ENCODE measurements around the gene TULP4.
A peak's percentile ranks its signal among the peaks of the same experiment; 100 is the strongest.

Gene TULP4

GRCh38 chr6:158445426-158446085, 133.3 kb downstream of the TULP4 start:
- WGBS, result 98% methylated on average over 4 of the region's 5 CpGs
- no peak overlapping the region for H3K4ac ChIP-seq (ENCODE audit: low read depth in 1 of 2, low read length in 2 of 2)
- no peak overlapping the region for H2AK5ac ChIP-seq (ENCODE audit: low read length, severe bottlenecking)
- DNase-seq, result no peak
- peaks cover 11 to 15% of the 10 kb centered on the region in 2 experiments for H3K36me3 ChIP-seq (ENCODE audit: control insufficient read depth in 1 of 2, insufficient read depth in 2 of 2, low read depth in 1 of 2, low read length in 2 of 2)
- no peak overlapping the region for H3K18ac ChIP-seq (ENCODE audit: low read depth in 1 of 2, low read length in 2 of 2)
- peaks cover 9% of the 10 kb centered on the region for H3K79me1 ChIP-seq (replicated peaks; ENCODE audit: low read length, poor library complexity, severe bottlenecking)
- H3K27ac ChIP-seq (ENCODE audit: low read length, poor library complexity, severe bottlenecking), result no peak overlapping the region
- no peak overlapping the region for H3K4me3 ChIP-seq (ENCODE audit: insufficient read depth in 1 of 2, low read depth in 1 of 2, low read length in 2 of 2)
- H3K27me3 ChIP-seq (ENCODE audit: control insufficient read depth in 1 of 2, insufficient read depth in 1 of 2, low read length in 2 of 2), result no peaks in the 10 kb centered on the region
- no peak overlapping the region for H2AFZ ChIP-seq (ENCODE audit: low read depth, low read length)
- H3K9me3 ChIP-seq (ENCODE audit: control insufficient read depth, low read length), result no peaks in the 10 kb centered on the region
- H2BK120ac ChIP-seq (ENCODE audit: low read depth, low read length), result no peak overlapping the region
- no peak overlapping the region for H3K4me2 ChIP-seq (ENCODE audit: low read length, poor library complexity, severe bottlenecking)
- no peak overlapping the region for H4K8ac ChIP-seq (ENCODE audit: low read length)
- no peak overlapping the region for H2BK12ac ChIP-seq (ENCODE audit: low read length in 2 of 2)
- no peak overlapping the region for H3K9ac ChIP-seq (ENCODE audit: low read length)
- H3K4me1 ChIP-seq (ENCODE audit: control insufficient read depth, insufficient read depth, low read depth, low read length), result no peaks in the 10 kb centered on the region
- no peak overlapping the region for H3K14ac ChIP-seq (ENCODE audit: low read length in 2 of 2)
- no peak overlapping the region for H3K23ac ChIP-seq (ENCODE audit: low read length in 2 of 2)
- no peak overlapping the region for H2BK5ac ChIP-seq (ENCODE audit: low read depth, low read length, poor library complexity, severe bottlenecking)
- H4K91ac ChIP-seq (ENCODE audit: low read length), result no peak overlapping the region
- no peak overlapping the region for H2BK15ac ChIP-seq (ENCODE audit: low read depth, poor library complexity, severe bottlenecking)

DNA sequence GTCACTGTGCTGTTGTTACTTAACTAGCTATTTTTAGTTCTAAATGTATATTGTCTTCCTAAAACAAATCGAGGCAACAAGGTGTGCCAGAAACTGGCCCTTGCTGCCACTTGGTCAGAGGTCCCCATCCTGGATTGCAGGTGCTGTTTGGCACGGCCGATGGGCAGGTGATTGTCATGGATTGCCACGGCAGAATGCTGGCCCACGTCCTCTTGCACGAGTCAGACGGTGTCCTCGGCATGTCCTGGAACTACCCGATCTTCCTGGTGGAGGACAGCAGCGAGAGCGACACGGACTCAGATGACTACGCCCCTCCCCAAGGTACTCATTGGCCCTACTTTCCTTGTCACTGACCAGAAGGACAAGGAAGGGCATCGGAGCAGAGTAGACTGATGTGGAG, 136.6 kb downstream of the TULP4 start:
- no peak overlapping the region for H3K18ac ChIP-seq (ENCODE audit: low read depth in 1 of 2, low read length in 2 of 2)
- no peak overlapping the region for H2AFZ ChIP-seq (ENCODE audit: low read depth, low read length)
- no peak overlapping the region for H2AK5ac ChIP-seq (ENCODE audit: low read length, severe bottlenecking)
- no peak overlapping the region for H3K14ac ChIP-seq (ENCODE audit: low read length in 2 of 2)
- no peak overlapping the region for H3K9ac ChIP-seq (ENCODE audit: low read length)
- H3K4me1 ChIP-seq (ENCODE audit: control insufficient read depth, insufficient read depth, low read depth, low read length), result peaks cover 3% of the 10 kb centered on the region
- H3K23ac ChIP-seq (ENCODE audit: low read length in 2 of 2), result no peak overlapping the region
- no peak overlapping the region for H4K8ac ChIP-seq (ENCODE audit: low read length)
- H3K4me2 ChIP-seq (ENCODE audit: low read length, poor library complexity, severe bottlenecking), result no peak overlapping the region
- H2BK12ac ChIP-seq (ENCODE audit: low read length in 2 of 2), result no peak overlapping the region
- H2BK120ac ChIP-seq (ENCODE audit: low read depth, low read length), result no peak overlapping the region
- H3K4me3 ChIP-seq (ENCODE audit: insufficient read depth in 1 of 2, low read depth in 1 of 2, low read length in 2 of 2), result no peak overlapping the region
- DNase-seq, result no peak
- no peaks in the 10 kb centered on the region for H3K9me3 ChIP-seq (ENCODE audit: control insufficient read depth, low read length)
- H3K4ac ChIP-seq (ENCODE audit: low read depth in 1 of 2, low read length in 2 of 2), result no peak overlapping the region
- peaks cover 7% of the 10 kb centered on the region for H3K79me1 ChIP-seq (replicated peaks; ENCODE audit: low read length, poor library complexity, severe bottlenecking)
- no peak overlapping the region for H2BK15ac ChIP-seq (ENCODE audit: low read depth, poor library complexity, severe bottlenecking)
- 98% methylated on average over 14 of the region's 14 CpGs for whole genome bisulfite sequencing
- H3K27ac ChIP-seq (ENCODE audit: low read length, poor library complexity, severe bottlenecking), result no peak overlapping the region
- H2BK5ac ChIP-seq (ENCODE audit: low read depth, low read length, poor library complexity, severe bottlenecking), result no peak overlapping the region
- H3K27me3 ChIP-seq (ENCODE audit: control insufficient read depth in 1 of 2, insufficient read depth in 1 of 2, low read length in 2 of 2), result no peaks in the 10 kb centered on the region
- H3K36me3 ChIP-seq (ENCODE audit: control insufficient read depth in 1 of 2, insufficient read depth in 2 of 2, low read depth in 1 of 2, low read length in 2 of 2), result peaks cover 12 to 27% of the 10 kb centered on the region in 2 experiments
- peak overlapping the region; percentile 18 for H4K91ac ChIP-seq (ENCODE audit: low read length)

- H3K23ac ChIP-seq (ENCODE audit: low read length in 2 of 2), result no peak overlapping the region
- peaks cover 3% of the 10 kb centered on the region for H3K79me1 ChIP-seq (replicated peaks; ENCODE audit: low read length, poor library complexity, severe bottlenecking)
- H3K14ac ChIP-seq (ENCODE audit: low read length in 2 of 2), result no peak overlapping the region
- no peak overlapping the region for H2BK15ac ChIP-seq (ENCODE audit: low read depth, poor library complexity, severe bottlenecking)
- H2BK5ac ChIP-seq (ENCODE audit: low read depth, low read length, poor library complexity, severe bottlenecking), result no peak overlapping the region
- H3K9me3 ChIP-seq (ENCODE audit: control insufficient read depth, low read length), result no peaks in the 10 kb centered on the region
- WGBS, result 97% methylated on average over 7 of the region's 7 CpGs
- H3K9ac ChIP-seq (ENCODE audit: low read length), result no peak overlapping the region
- no peak overlapping the region for H3K4me3 ChIP-seq (ENCODE audit: insufficient read depth in 1 of 2, low read depth in 1 of 2, low read length in 2 of 2)
- no peak overlapping the region for H3K18ac ChIP-seq (ENCODE audit: low read depth in 1 of 2, low read length in 2 of 2)
- H3K27me3 ChIP-seq (ENCODE audit: control insufficient read depth in 1 of 2, insufficient read depth in 1 of 2, low read length in 2 of 2), result no peaks in the 10 kb centered on the region
- H4K91ac ChIP-seq (ENCODE audit: low read length), result no peak overlapping the region
- H3K4me1 ChIP-seq (ENCODE audit: control insufficient read depth, insufficient read depth, low read depth, low read length), result peaks cover 3% of the 10 kb centered on the region
- H2BK12ac ChIP-seq (ENCODE audit: low read length in 2 of 2), result no peak overlapping the region
- peak overlapping the region; percentile 22 for H4K8ac ChIP-seq (ENCODE audit: low read length)
- no peak overlapping the region for H2AK5ac ChIP-seq (ENCODE audit: low read length, severe bottlenecking)
- H3K4ac ChIP-seq (ENCODE audit: low read depth in 1 of 2, low read length in 2 of 2), result no peak overlapping the region
- no peak overlapping the region for H3K27ac ChIP-seq (ENCODE audit: low read length, poor library complexity, severe bottlenecking)
- no peak for DNase-seq
- H2AFZ ChIP-seq (ENCODE audit: low read depth, low read length), result no peak overlapping the region
- no peak overlapping the region for H2BK120ac ChIP-seq (ENCODE audit: low read depth, low read length)
- H3K4me2 ChIP-seq (ENCODE audit: low read length, poor library complexity, severe bottlenecking), result no peak overlapping the region
- H3K36me3 ChIP-seq (ENCODE audit: control insufficient read depth in 1 of 2, insufficient read depth in 2 of 2, low read depth in 1 of 2, low read length in 2 of 2), result peaks cover 12 to 29% of the 10 kb centered on the region in 2 experiments
Measured at GRCh38 chr6:158452191-158452590, 139.9 kb downstream of the TULP4 start.

DNA sequence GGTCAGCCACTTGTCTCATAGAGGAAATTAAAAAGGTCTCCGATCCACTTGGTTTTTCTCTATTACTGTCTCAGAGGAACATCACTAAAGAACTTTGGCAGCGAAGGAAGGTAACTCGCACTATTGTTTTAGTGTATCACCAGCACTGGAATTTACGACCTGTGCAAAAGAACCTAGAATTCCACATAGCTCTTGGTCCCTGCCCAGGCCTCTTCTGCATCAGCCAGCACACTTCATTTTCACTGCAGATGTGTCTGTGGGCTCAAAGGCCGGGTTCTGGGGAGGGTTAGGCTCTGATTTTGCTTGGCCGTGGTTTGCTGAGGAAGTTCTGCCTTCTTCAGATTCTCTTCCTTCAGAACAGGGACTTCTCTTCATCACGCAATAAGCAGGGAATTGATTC, 144.9 kb downstream of the TULP4 start:
- no peak overlapping the region for H3K23ac ChIP-seq (ENCODE audit: low read length in 2 of 2)
- no peaks in the 10 kb centered on the region for H3K9me3 ChIP-seq (ENCODE audit: control insufficient read depth, low read length)
- H2BK12ac ChIP-seq (ENCODE audit: low read length in 2 of 2), result no peak overlapping the region
- WGBS, result 89% methylated on average over 7 of the region's 7 CpGs
- no peak overlapping the region for H2AK5ac ChIP-seq (ENCODE audit: low read length, severe bottlenecking)
- H3K4me2 ChIP-seq (ENCODE audit: low read length, poor library complexity, severe bottlenecking), result no peak overlapping the region
- no peak overlapping the region for H2BK120ac ChIP-seq (ENCODE audit: low read depth, low read length)
- no peak overlapping the region for H2BK5ac ChIP-seq (ENCODE audit: low read depth, low read length, poor library complexity, severe bottlenecking)
- H3K9ac ChIP-seq (ENCODE audit: low read length), result no peak overlapping the region
- H3K36me3 ChIP-seq (ENCODE audit: control insufficient read depth in 1 of 2, insufficient read depth in 2 of 2, low read depth in 1 of 2, low read length in 2 of 2), result peaks cover 4 to 21% of the 10 kb centered on the region in 2 experiments
- no peak overlapping the region for H3K18ac ChIP-seq (ENCODE audit: low read depth in 1 of 2, low read length in 2 of 2)
- H3K79me1 ChIP-seq (replicated peaks; ENCODE audit: low read length, poor library complexity, severe bottlenecking), result peaks cover 2% of the 10 kb centered on the region
- H3K14ac ChIP-seq (ENCODE audit: low read length in 2 of 2), result no peak overlapping the region
- no peak overlapping the region for H3K4me3 ChIP-seq (ENCODE audit: insufficient read depth in 1 of 2, low read depth in 1 of 2, low read length in 2 of 2)
- H3K27ac ChIP-seq (ENCODE audit: low read length, poor library complexity, severe bottlenecking), result no peak overlapping the region
- no peaks in the 10 kb centered on the region for H3K27me3 ChIP-seq (ENCODE audit: control insufficient read depth in 1 of 2, insufficient read depth in 1 of 2, low read length in 2 of 2)
- DNase-seq, result no peak
- H2AFZ ChIP-seq (ENCODE audit: low read depth, low read length), result no peak overlapping the region
- H4K91ac ChIP-seq (ENCODE audit: low read length), result no peak overlapping the region
- no peak overlapping the region for H3K4ac ChIP-seq (ENCODE audit: low read depth in 1 of 2, low read length in 2 of 2)
- H4K8ac ChIP-seq (ENCODE audit: low read length), result no peak overlapping the region
- peaks cover 2% of the 10 kb centered on the region for H3K4me1 ChIP-seq (ENCODE audit: control insufficient read depth, insufficient read depth, low read depth, low read length)
- no peak overlapping the region for H2BK15ac ChIP-seq (ENCODE audit: low read depth, poor library complexity, severe bottlenecking)
